ENCODE results near the gene CDH22.

DNA sequence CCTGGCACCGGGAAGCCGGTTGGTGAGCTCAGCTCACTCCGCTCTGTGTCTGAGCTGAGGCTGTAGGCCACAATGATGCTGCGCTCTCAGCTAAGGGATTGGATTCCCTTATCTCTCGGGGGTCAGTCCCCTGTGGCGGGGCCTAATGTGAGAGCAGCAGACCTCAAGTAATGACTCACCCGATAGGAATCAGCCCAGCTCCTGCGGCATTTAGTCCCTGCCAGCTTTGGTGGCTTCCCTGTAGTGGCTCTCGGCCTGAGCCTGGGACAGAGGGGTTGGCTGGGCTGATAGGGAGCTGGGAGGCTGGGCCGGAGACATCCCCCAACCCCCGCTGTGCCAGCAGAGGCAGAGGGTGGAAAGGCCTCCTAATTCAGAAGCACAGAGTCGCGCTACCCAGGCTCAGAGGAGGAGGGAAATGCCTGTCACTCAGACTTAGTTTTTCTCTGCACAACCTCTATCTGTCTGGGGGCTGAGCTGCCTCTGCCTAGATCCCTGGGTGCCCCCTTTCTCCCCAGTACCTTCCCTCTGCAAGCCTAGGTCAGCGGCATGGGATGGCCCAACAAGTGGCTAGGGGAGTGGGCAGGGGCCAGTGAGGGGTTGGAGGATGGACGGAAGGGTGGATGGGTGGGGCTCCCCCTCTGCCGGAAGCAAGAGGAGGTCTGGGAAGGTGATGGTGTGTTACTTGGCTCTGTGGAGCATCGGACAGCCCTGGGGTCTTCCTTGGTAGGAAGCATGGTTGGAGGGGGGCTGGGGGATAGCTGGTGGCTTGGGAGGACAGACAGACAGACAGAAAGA lies 92.2 kb downstream of the CDH22 start:
- TF ChIP-seq FOXA1 (IDR thresholded peaks at IDR 0.05) (no peak), SP1 (IDR thresholded peaks at IDR 0.05) (no peak), ARNT (IDR thresholded peaks at IDR 0.05) (no peak), FOXK2 (IDR thresholded peaks at IDR 0.05) (no peak), L3MBTL2 (conservative IDR thresholded peaks at IDR 0.05) (no peak), SUZ12 (IDR thresholded peaks at IDR 0.05) (no peak), ZNF384 (IDR thresholded peaks at IDR 0.05) (no peak), CTBP1 (IDR thresholded peaks at IDR 0.05; ENCODE audit: borderline replicate concordance) (no peak), TARDBP (IDR thresholded peaks at IDR 0.05) (no peak), HDGF (IDR thresholded peaks at IDR 0.05; ENCODE audit: borderline replicate concordance) (no peak), LEF1 (IDR thresholded peaks at IDR 0.05; ENCODE audit: borderline replicate concordance) (no peak)
